DND-41 (cell line): ENCODE data around the gene TTC38.

Experiments
- CTCF ChIP-seq: IDR thresholded peaks from 2 replicates; pipeline ENCODE4 v1.5.1; 2012; ENCODE audit warnings: borderline replicate concordance, low read length, moderate library complexity, mild to moderate bottlenecking; ENCODE audit not compliant: poor library complexity, severe bottlenecking; ENCODE audit errors: extremely low read depth
- EZH2 ChIP-seq: IDR thresholded peaks from 3 replicates; pipeline ENCODE4 v1.6.1; 2012; ENCODE audit warnings: borderline replicate concordance, low read depth, mild to moderate bottlenecking, moderate library complexity, low read length, inconsistent platforms; ENCODE audit not compliant: severe bottlenecking

GRCh38 chr22:46242076-46242475 is 25.7 kb upstream of the TTC38 start:
- TF ChIP-seq CTCF, result no peak
- TF ChIP-seq EZH2, result no peak
